KOPT-K1 (cell line): ENCODE measurements around the gene AAGAB.
"Not testable (repeated sequence)": the region's sequence is repeated elsewhere in the genome, so short reads cannot be mapped to it uniquely, and the experiment has no call there.

Source experiments
- H3K27ac ChIP-seq: fragments of 200-600 bp; sonication (generic); 2 replicates; pipeline ENCODE4 v1.5.1; 2016; ENCODE audit warnings: antibody characterized with exemption, mild to moderate bottlenecking, low read depth, low read length; ENCODE audit not compliant: poor library complexity, severe bottlenecking
- H3K36me3 ChIP-seq: fragments of 200-600 bp; sonication (generic); 2 replicates; pipeline ENCODE4 v1.5.1; 2017; ENCODE audit warnings: antibody characterized with exemption, mild to moderate bottlenecking, low read length, moderate library complexity; ENCODE audit not compliant: insufficient read depth
- H3K9me3 ChIP-seq: fragments of 200-600 bp; sonication (generic); 2 replicates; pipeline ENCODE4 v1.5.1; 2017; ENCODE audit warnings: antibody characterized with exemption, low read length, mild to moderate bottlenecking; ENCODE audit not compliant: insufficient read depth, poor library complexity, severe bottlenecking

Gene AAGAB

GRCh38 chr15:67166280-67167009, 88.0 kb downstream of the AAGAB start:
- Histone ChIP-seq H3K27ac (no peak overlapping the region), H3K9me3 (no peaks in the 10 kb centered on the region), H3K36me3 (no peaks in the 10 kb centered on the region; the same call in 1 of the 2 replicates)

- H3K36me3 ChIP-seq = no peaks in the 10 kb centered on the region; the same call in 1 of the 2 replicates
These were observed 88.9 kb downstream of the AAGAB start for GRCh38 chr15:67165254-67166253.

GRCh38 chr15:67164811-67165253, 89.6 kb downstream of the AAGAB start:
- H3K27ac ChIP-seq = no peak overlapping the region
- H3K36me3 ChIP-seq = no peaks in the 10 kb centered on the region; the same call in 1 of the 2 replicates

More at GRCh38 chr15:67165254-67166253, 88.9 kb downstream of the AAGAB start:
- Histone ChIP-seq H3K9me3 (no peaks in the 10 kb centered on the region), H3K27ac (no peak overlapping the region)

GRCh38 chr15:67164401-67164791, 90.1 kb downstream of the AAGAB start:
- no peaks in the 10 kb centered on the region for H3K9me3 ChIP-seq
- H3K36me3 ChIP-seq = no peaks in the 10 kb centered on the region; the same call in 1 of the 2 replicates
- H3K27ac ChIP-seq = no peak overlapping the region

More at GRCh38 chr15:67164811-67165253, 89.6 kb downstream of the AAGAB start:
- no peaks in the 10 kb centered on the region for H3K9me3 ChIP-seq

DNA sequence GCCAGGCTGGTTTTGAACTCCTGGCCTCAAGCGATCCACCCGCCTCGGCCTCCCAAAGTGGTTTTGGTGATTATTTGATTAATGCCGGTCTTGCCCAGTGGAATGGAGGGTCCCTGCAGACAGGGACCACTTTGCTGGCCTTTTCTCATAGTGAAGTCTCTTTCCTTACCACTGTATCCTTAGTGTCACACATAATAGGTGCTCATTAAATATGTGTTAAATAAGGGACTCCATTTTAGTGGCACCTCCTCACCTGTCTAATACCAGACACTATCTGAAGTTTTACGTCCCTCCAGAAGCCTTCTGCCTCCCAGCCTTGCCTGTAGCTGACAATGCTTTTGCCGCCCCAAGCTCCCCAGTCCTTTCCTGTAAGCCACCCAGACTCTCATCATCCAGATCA, 91.3 kb downstream of the AAGAB start:
- Histone ChIP-seq H3K27ac (no peak overlapping the region), H3K9me3 (no peaks in the 10 kb centered on the region), H3K36me3 (no peaks in the 10 kb centered on the region; the same call in 1 of the 2 replicates)

GRCh38 chr15:67161881-67162280, 92.6 kb downstream of the AAGAB start:
- Histone ChIP-seq H3K27ac (no peak overlapping the region), H3K9me3 (no peaks in the 10 kb centered on the region), H3K36me3 (no peaks in the 10 kb centered on the region; the same call in 1 of the 2 replicates)

DNA sequence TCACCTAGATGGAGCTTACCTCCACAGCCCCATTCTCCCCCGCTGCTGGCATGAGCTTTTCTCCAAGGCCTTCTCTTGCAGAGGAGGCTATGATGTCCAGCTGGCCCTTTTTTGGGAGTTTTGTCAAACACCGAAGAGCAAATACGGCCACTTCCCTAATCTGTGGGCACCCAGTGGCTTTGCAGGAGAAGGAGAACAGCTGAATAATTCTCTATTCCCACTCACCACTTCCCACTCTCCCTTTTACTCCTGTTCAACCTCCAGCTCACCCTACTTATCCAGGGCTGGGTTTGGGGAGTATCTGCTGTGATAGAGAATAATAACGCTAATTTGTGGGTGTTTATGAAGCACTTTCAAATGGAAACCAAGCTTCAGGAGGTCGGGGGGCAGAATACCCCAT, 93.0 kb downstream of the AAGAB start:
- H3K27ac ChIP-seq = no peak overlapping the region
- H3K9me3 ChIP-seq = no peaks in the 10 kb centered on the region
- no peaks in the 10 kb centered on the region; the same call in 1 of the 2 replicates for H3K36me3 ChIP-seq

- Histone ChIP-seq H3K9me3 (no peaks in the 10 kb centered on the region), H3K27ac (no peak overlapping the region), H3K36me3 (no peaks in the 10 kb centered on the region)
These were observed 96.1 kb downstream of the AAGAB start for GRCh38 chr15:67158367-67158766.

DNA sequence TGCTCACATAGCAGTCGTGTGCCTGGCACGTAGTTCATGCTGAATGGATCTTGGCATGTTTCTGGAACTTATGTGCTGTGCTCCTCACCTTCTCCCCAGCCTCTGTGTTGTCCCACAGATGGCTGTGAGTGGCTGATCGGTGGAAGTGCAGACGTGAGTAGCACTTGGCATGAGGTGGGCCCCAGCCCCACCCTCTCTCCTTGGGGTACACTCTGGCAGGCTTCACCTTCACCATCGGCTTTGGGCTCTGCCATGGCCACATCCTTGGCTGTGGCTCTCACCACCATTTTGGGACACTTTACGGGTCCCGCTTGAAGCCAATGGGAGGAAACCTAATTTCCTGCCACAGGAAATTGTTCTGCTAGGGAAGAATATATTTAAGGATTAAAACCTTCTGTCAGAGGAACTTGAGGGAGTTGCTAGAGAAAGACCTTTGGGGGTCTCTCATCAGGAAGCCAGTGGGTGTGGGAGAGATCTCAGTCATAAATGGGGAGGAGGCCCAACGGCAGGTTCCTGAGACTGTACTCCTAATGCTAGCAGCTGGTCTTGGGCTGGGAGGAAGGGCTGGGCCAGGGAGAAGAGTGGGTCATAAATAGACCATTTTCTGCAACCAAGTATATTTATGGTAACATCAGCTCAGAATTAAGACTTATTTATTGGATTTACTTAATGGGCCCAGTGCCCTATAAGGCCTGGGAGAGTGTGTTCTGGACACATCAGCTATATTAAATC, 96.8 kb downstream of the AAGAB start:
- H3K9me3 ChIP-seq = no peaks in the 10 kb centered on the region
- no peaks in the 10 kb centered on the region for H3K36me3 ChIP-seq
- no peak overlapping the region for H3K27ac ChIP-seq

DNA sequence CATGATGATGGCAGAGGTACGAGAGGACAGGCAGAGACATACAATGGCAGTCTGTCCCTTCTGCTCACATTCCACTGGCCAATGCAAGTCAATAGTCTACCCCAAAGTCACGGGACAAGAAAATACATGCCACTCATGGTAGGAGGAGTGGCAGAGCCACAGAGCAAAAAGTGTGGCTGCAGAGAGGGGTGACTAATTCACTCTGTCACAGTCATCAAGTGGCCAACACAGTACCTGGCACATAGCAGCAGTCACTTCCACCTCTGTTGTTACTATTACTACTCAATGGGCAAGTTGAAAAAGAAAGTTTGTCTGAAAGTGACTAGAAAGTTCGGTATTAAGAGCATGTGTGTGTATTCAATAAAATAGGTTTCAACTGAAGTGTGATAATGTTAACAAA, 97.6 kb downstream of the AAGAB start:
- H3K9me3 ChIP-seq = no peaks in the 10 kb centered on the region
- H3K36me3 ChIP-seq = no peaks in the 10 kb centered on the region
- no peak overlapping the region for H3K27ac ChIP-seq

DNA sequence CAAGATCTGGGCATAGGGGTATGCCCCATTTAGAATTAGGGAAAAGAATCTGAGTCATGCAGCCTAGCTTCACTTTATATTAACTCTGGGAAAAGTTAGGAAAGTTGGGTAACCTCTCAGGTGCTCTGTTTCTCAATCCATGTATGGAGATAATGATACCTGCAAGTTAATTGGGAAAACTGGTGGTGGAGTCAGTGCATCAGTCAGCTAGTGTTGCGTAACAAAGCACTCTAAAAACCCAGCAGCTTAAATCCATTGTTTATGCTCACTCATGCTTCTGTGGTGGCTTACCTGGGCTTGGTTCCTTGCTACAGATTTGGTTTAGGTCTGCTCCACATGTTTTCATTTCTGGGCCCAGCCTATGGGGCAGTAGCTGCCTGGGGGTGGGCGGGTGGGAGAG, 98.0 kb downstream of the AAGAB start:
- H3K27ac ChIP-seq = no peak overlapping the region
- H3K9me3 ChIP-seq = no peaks in the 10 kb centered on the region
- no peaks in the 10 kb centered on the region for H3K36me3 ChIP-seq

GRCh38 chr15:67154249-67154648, 100.2 kb downstream of the AAGAB start:
- H3K9me3 ChIP-seq = no peaks in the 10 kb centered on the region
- no peaks in the 10 kb centered on the region for H3K36me3 ChIP-seq
- no peak overlapping the region for H3K27ac ChIP-seq

DNA sequence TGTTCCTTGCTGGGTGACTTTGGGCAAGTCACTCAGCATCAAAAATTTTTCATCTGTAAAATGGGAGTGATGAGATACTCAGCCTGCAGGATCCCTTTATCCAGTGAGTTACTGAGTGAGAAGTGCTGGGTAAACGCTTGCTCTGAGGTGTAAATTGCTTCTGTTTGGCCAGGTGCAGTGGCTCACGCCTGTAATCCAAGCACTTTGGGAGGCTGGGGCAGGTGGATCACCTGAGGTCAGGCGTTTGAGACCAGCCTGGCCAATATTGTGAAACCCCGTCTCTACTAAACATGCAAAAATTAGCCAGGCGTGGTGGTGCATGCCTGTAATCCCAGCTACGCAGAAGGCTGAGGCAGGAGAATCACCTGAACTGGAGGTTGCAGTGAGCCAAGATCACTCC, 101.4 kb downstream of the AAGAB start:
- H3K9me3 ChIP-seq, H3K36me3 ChIP-seq: not testable (repeated sequence)
- peak overlapping the region; percentile 48 for H3K27ac ChIP-seq

- Histone ChIP-seq H3K9me3 (no peaks in the 10 kb centered on the region), H3K36me3 (no peaks in the 10 kb centered on the region), H3K27ac (peak overlapping the region; percentile 48)
These were observed 102.0 kb downstream of the AAGAB start for GRCh38 chr15:67152429-67152828.
